GM18909 (cell line): ENCODE results near the gene TSPO2.
A peak's percentile ranks its signal among the peaks of the same experiment; 100 is the strongest.
"Not testable (repeated sequence)": the region's sequence is repeated elsewhere in the genome, so short reads cannot be mapped to it uniquely, and the experiment has no call there.

ENCODE experiments used
- ATAC-seq: cut with Tn5 transposase; IDR thresholded peaks from one replicate; pipeline ENCODE4 v1.9.1; 2021; ENCODE audit warnings: mild to moderate bottlenecking; ENCODE audit not compliant: unreplicated experiment, poor library complexity

TSPO2 gene, protein sequence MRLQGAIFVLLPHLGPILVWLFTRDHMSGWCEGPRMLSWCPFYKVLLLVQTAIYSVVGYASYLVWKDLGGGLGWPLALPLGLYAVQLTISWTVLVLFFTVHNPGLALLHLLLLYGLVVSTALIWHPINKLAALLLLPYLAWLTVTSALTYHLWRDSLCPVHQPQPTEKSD

GRCh38 chr6:41042226-41043055, at the start of gene TSPO2:
Gene TSPO2 (plus strand): TSS chr6:41042467. CDS start chr6:41042986, 519 bp downstream.
- ATAC-seq, result no peak

DNA sequence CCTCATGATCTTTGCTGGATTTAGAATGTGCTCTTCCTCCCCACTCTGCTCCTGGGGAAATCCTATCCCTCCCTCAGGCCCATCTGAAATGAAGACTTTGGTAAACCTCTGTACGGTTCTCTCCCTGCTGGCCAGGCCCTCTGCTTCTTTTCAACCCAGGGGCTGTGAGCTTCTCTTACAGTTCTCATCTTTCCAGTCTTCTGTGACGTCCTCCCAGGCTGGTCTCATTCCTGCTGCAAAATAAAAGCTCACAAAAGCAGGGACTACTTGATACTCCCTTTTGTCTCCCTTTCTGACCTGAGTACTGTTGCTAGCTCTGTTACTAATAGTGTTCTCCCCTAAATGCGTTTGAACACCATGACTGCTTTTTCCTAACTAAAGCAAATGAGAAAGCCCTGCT, 49.5 kb upstream of the TSPO2 start:
- no peak for ATAC-seq

DNA sequence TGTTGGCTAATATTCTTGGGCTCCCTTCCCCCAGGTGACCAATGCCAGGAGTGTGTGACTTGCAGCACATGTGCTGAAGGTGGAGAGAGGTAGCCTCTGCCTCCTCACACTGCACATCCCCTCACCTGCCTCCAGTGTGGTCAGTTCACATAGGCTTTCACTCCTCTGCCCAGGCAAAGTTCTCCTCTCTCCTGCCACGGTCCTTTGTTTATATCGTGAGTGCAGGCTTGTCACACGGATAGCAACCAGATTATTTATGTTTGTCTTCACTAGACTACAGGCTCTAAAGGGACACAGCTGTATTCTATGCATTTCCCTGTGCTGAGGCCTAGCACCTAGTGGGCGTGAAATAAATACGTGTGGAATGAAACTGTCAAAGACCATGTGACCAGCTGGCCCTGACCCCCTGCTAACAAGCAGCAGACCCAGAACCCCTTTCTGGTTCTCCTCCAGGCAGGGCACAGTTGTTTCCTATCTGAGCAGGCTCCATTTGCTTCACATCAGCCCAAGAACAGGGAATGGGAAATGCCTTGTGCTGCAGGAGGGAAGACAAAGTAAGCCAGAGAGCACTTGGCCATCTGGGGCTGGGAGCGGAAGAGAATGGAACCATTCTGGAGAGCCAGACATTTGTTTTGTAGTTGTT, 45.6 kb upstream of the TSPO2 start:
- ATAC-seq, result no peak

DNA sequence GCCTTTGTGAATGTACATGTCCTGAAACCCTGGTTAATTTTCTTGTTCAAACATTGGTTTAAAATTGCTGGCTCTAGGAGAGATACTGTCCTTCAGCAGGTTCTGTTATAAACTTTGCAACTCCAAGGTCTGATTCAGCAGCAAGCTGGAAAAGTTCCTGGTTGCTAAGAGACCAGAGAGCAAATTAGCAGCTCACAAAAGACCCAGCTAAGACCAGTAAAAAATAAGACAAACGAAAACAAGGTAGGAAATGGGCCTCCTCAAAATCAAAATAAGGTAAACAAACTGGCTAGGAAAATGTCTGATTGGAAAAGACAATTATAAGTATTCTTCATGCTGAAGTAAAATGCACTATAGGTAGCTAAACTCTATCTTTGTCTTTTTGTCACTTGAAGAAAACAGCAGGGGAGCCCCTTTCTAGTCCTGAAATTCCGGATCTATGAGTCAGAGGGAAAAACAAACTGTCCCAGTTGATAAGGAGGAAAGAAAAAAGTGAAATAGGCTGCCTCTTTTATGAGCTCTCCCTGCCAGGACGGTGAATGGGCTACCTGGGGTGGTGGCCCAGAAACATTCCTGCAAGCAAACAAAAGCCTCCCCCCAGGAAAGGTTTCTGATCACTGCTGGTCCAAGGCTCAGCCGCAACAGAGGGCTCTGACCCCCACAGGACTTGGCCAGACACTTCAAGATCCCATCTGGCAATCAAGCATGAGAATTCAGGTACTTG, 44.9 kb upstream of the TSPO2 start:
- ATAC-seq, result no peak

GRCh38 chr6:40998661-40999060, 43.6 kb upstream of the TSPO2 start:
- no peak for ATAC-seq

GRCh38 chr6:40999569-40999968, 42.7 kb upstream of the TSPO2 start:
- ATAC-seq, result no peak

DNA sequence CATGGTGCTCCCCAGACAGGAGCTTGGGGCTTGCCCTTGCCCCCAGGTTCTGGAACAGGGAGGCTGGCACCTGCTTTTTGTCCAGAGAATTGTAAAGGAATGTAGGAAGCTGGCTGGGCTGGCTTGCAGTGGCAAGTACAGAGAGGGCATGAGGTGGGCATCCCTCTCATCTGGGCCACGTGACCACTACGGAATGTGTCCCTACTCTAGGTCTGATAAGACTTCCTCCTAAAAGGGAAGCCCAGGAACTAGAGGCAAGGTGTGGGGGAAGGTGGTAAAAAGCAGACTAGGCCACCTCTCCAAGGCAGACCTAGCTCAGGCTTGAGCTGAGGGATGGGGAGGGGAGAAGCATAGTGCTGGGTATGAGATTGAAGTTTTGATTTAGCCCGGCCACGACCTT, 42.0 kb upstream of the TSPO2 start:
- ATAC-seq, result no peak

- ATAC-seq, result no peak
Observed at GRCh38 chr6:41002168-41002567, 40.1 kb upstream of the TSPO2 start.

GRCh38 chr6:41006217-41006616, 36.0 kb upstream of the TSPO2 start:
- peak; percentile 51 for ATAC-seq

GRCh38 chr6:41006980-41007379, 35.3 kb upstream of the TSPO2 start:
- ATAC-seq, result not testable (repeated sequence)

DNA sequence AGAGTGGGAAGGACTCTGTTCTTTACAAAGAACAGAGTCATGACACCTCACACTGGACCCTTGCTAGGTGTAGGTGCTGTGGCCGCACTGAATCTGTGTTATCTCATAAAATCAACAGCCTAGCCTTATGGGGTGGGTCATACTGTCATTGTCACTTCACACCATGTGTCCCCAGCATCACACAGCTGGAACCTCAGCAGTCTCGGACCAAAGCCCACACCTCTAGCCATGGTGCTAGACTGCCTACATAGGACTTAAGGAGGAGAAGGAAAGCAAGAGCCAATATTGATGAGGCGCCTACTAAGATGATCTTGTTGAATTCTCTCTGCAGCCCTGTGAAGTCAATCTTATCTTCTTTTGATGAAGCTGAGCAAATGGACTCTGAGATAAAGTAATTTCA, 34.3 kb upstream of the TSPO2 start:
- no peak for ATAC-seq

GRCh38 chr6:41009669-41010068, 32.6 kb upstream of the TSPO2 start:
- ATAC-seq, result no peak

DNA sequence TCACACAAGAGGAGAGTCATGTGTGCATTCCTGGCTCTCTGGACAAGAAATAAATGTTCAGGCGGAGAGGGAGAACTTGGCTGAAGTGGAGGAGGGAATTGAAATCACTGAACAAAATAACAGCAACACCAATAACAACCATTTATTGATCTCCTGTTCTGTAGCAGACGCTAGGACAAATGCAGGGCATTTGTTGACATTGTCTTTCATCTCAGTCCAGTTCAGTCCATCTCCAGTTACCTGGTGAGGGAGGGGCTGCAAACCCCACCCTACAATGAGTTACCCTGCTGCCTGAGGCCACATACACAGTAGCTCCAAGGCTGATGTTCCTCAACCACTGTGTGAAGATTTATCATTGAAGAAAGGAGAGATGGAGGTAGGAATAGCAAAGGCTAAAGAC, 30.6 kb upstream of the TSPO2 start:
- ATAC-seq, result no peak

DNA sequence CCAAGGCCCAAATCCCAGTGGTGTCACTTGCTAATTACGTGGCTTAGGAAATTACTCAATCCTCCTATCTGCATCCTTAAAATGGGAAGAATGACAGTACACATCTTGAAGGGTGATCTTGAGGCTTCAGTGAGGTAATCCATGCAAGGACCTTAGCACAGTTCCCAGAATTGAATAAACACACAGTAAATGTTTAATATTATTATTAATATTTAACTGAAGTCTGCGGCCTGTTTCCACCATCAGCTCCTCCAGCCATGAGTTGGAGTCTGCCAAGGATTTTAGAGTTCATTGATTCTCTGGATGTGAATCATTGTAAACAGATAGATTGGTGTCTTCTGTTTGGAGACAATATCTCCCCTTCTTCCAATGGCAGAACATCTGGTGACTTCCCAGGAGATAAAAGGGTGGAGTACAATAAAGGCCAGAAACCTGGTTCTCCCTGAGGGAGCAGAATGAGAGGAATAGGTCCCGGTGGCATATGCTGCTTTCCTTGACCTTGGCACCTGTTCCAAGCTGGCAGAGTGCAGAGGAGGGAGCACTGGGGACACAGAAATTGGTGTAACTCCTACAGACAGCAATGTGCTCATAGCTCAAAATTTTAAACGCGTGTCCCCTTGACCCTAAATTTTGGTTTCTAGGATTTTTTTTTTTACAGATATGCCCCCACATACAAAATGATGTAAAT, 28.7 kb upstream of the TSPO2 start:
- no peak for ATAC-seq

GRCh38 chr6:41014780-41015179, 27.5 kb upstream of the TSPO2 start:
- no peak for ATAC-seq

- not testable (repeated sequence) for ATAC-seq
Observed at GRCh38 chr6:41015860-41016259, 26.4 kb upstream of the TSPO2 start.

DNA sequence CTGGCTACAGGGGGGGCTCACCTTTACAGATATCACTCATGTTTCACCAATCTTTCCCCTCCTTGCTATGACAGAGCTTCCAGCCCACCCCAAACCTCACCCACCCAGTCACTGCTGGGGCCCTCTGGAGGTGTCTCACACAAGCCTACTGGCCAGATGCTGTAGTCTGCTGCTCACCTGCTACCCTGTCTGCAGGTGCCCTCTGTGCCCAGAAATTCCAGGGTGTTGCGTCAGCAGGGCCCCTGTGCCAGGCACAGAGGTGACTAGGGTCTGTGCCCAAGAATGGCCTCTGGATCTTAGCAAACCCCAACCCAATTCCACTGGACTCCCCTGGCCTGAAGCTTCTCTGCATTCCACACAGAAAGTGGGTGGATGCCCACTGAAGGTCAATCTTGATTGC, 24.6 kb upstream of the TSPO2 start:
- ATAC-seq, result no peak

DNA sequence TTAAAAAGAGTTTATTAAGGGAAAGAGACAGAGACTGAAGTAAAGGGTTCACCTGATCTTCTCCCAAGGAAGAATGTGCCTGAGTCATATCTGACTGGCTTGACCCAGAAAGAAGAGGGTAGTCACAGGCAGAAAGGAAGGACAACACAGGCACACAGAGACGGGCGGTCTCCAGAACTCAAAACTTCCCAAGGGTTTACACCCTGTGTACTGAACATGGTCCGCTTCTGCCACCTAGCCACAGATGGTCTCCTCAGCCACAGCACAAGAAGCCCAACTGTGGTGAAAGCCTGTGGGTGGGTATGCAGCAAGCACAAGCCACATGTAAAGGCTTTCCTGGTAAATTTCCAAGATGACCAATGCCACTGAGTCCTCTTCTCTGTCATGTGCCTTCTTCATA, 20.4 kb upstream of the TSPO2 start:
- no peak for ATAC-seq

DNA sequence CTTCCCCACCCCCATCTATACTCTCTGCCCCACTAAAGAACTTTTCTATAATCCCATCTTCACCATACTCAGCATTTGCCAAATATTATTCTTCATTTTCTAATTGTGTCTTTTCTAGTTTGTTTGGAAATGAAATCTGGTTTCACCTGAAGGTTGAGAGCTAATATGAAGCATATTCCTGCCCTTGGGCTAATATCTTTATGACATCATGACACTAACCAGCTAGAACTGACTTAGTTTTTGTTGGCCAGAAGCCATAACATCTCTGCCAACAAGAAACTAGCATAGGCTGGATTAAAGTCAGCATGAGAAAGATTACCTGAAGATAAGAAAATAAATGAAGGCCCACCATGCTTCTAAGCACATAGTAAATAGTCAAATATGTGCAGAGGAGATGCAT, 20.0 kb upstream of the TSPO2 start:
- no peak for ATAC-seq

GRCh38 chr6:41023114-41023513, 19.2 kb upstream of the TSPO2 start:
- no peak for ATAC-seq
